HCT116 (cell line): ENCODE measurements around the gene SDK1. TPM values are rescaled to one million over a fixed set of nuclear protein-coding genes. Genes with fewer than 3 reads are reported as not detected.

ENCODE experiments used
- ATAC-seq: fragments of 200-7000 bp; cut with Tn5 transposase; 2 replicates; pipeline ENCODE4 v1.9.1; 2020; ENCODE audit warnings: mild to moderate bottlenecking, moderate library complexity
- BruUV-seq: library from RNA; stranded (reverse); fragments of 400-500 nt; replicated peaks from 2 replicates; lab custom pipeline; 2021; lab: Mats Ljungman, UMichigan
- CTCF ChIA-PET: fragments of 300-600 bp; sonication (Branson Sonifier 250); formaldehyde crosslinking; loops from one replicate; lab custom pipeline; 2021; ENCODE audit warnings: antibody characterized with exemption; lab: Charles Lee
- POLR2A ChIA-PET: fragments of 300-600, 350-600 bp; sonication (Branson Sonifier 250); formaldehyde crosslinking; loops from one replicate; lab custom pipeline; 2021; ENCODE audit warnings: antibody characterized with exemption; lab: Charles Lee
- RAD21 ChIA-PET, 2 experiments: fragments of 300-600 bp; sonication (Branson Sonifier 250); formaldehyde crosslinking; loops; one replicate each; lab custom pipeline; 2023; ENCODE audit warnings: low total read pairs in 2 of 2; ENCODE audit not compliant: uncharacterized antibody in 2 of 2, unreplicated experiment in 2 of 2, low non-redundant PET in 1 of 2; lab: Charles Lee
- DNase-seq: peaks from one replicate; pipeline ENCODE4 v3.0.0-alpha.2; 2010; ENCODE audit warnings: low read depth, low spot score
- H2AFZ ChIP-seq: fragments of 200-600 bp; shearing (Covaris generic), sonication (generic); 2 replicates; pipeline ENCODE4 v1.6.1; 2017; ENCODE audit warnings: low read depth, mixed run types, mixed read lengths, antibody characterized with exemption, low read length; ENCODE audit not compliant: poor library complexity, severe bottlenecking
- H3K27ac ChIP-seq: 2 replicates; pipeline ENCODE4 v1.5.1; 2012; ENCODE audit warnings: low read depth, low read length
- H3K27me3 ChIP-seq: fragments of 200-600 bp; sonication (generic); 2 replicates; pipeline ENCODE4 v1.6.1; 2016; ENCODE audit warnings: mixed run types, low read length, mixed read lengths; ENCODE audit not compliant: insufficient read depth
- H3K36me3 ChIP-seq, 2 experiments: fragments of 200-500 bp in 1 of 2; fragments of 200-600 bp in 1 of 2; sonication (Bioruptor generic) in 1 of 2; sonication (generic) in 1 of 2; 2 replicates each; pipeline versions ENCODE4 v1.5.1 to v1.6.1; 2014 to 2016; ENCODE audit warnings: low read length in 2 of 2, inconsistent platforms in 1 of 2, mixed read lengths in 1 of 2, mixed run types in 1 of 2; ENCODE audit not compliant: insufficient read depth in 2 of 2, control insufficient read depth in 1 of 2
- H3K4me1 ChIP-seq, 2 experiments: fragments of 200-600 bp in 1 of 2; sonication (generic) in 1 of 2; 2 replicates each; pipeline versions ENCODE4 v1.5.1 to v1.6.1; 2012 to 2017; ENCODE audit warnings: low read length in 2 of 2, inconsistent platforms in 1 of 2, mild to moderate bottlenecking in 1 of 2, mixed read lengths in 1 of 2, mixed run types in 1 of 2, moderate library complexity in 1 of 2; ENCODE audit not compliant: insufficient read depth in 2 of 2, control insufficient read depth in 1 of 2
- H3K4me2 ChIP-seq: fragments of 200-600 bp; sonication (generic); 2 replicates; pipeline ENCODE4 v1.6.1; 2017; ENCODE audit warnings: mixed run types, low read length, mixed read lengths
- H3K4me3 ChIP-seq, 2 experiments: fragments of 200-600 bp in 1 of 2; sonication (generic) in 1 of 2; replicated peaks in 1 of 2; 2 replicates each; pipeline ENCODE4 v1.5.1; 2011 to 2016; ENCODE audit warnings: low read length in 2 of 2, control low read depth in 1 of 2, low read depth in 1 of 2, mild to moderate bottlenecking in 1 of 2, mixed read lengths in 1 of 2, mixed run types in 1 of 2
- H3K79me2 ChIP-seq: fragments of 200-600 bp; sonication (generic); 2 replicates; pipeline ENCODE4 v1.6.1; 2017; ENCODE audit warnings: mild to moderate bottlenecking, mixed run types, low read length, moderate library complexity, mixed read lengths; ENCODE audit not compliant: insufficient read depth
- H3K9ac ChIP-seq: fragments of 200-600 bp; sonication (generic); 2 replicates; pipeline ENCODE4 v1.6.1; 2016; ENCODE audit warnings: low read length, mixed read lengths
- H3K9me2 ChIP-seq: fragments of 200-600 bp; sonication (generic), shearing (Covaris generic); 2 replicates; pipeline ENCODE4 v1.6.1; 2017; ENCODE audit warnings: mixed run types, mild to moderate bottlenecking, moderate library complexity; ENCODE audit not compliant: insufficient read depth
- H3K9me3 ChIP-seq, 2 experiments: fragments of 200-500 bp in 1 of 2; fragments of 200-600 bp in 1 of 2; sonication (Bioruptor generic) in 1 of 2; sonication (generic) in 1 of 2; 2 replicates each; pipeline ENCODE4 v1.6.1; 2014 to 2017; ENCODE audit warnings: low read length in 2 of 2, mixed read lengths in 2 of 2, inconsistent platforms in 1 of 2, low read depth in 1 of 2, mild to moderate bottlenecking in 1 of 2, mixed run types in 1 of 2, moderate library complexity in 1 of 2; ENCODE audit not compliant: control insufficient read depth in 1 of 2, insufficient read depth in 1 of 2
- H4K20me1 ChIP-seq: fragments of 200-600 bp; sonication (generic), shearing (Covaris generic); 2 replicates; pipeline ENCODE4 v1.6.1; 2017; ENCODE audit warnings: mixed run types, mild to moderate bottlenecking, moderate library complexity; ENCODE audit not compliant: insufficient read depth
- EGR1 ChIP-seq: IDR thresholded peaks from 2 replicates; pipeline ENCODE4 v1.6.1; 2012; ENCODE audit warnings: low read depth
- ELF1 ChIP-seq: IDR thresholded peaks from 2 replicates; pipeline ENCODE4 v1.6.1; 2012; ENCODE audit warnings: low read depth, borderline replicate concordance
- EZH2 ChIP-seq: fragments of 200-600 bp; sonication (generic); IDR thresholded peaks from 2 replicates; pipeline ENCODE4 v1.6.1; 2017; ENCODE audit warnings: antibody characterized with exemption, mixed run types
- POLR2AphosphoS5 ChIP-seq: IDR thresholded peaks from 2 replicates; pipeline ENCODE4 v1.6.1; 2011; ENCODE audit warnings: mild to moderate bottlenecking, low read depth, low read length, moderate library complexity
- SIN3A ChIP-seq: IDR thresholded peaks from 2 replicates; pipeline ENCODE4 v1.6.1; 2012; ENCODE audit warnings: low read depth
- TCF7L2 ChIP-seq: IDR thresholded peaks from 2 replicates; pipeline ENCODE4 v1.7.0; 2011; ENCODE audit warnings: borderline replicate concordance, inconsistent platforms; ENCODE audit not compliant: insufficient read depth, insufficient read length; ENCODE audit errors: extremely low read depth
- intact Hi-C: fragments of 100-400 bp; cut with micrococcal nuclease; formaldehyde crosslinking; loops from 2 replicates; pipeline ENCODE4 v1.10.0; 2022
- total RNA-seq: library from RNA; stranded (reverse); gene quantifications from one replicate; pipeline ENCODE4 v1.2.1, GENCODE V29; 2021; ENCODE audit not compliant: unreplicated experiment

Gene SDK1
- total RNA-seq, 1 experiment from 2014 or later = 0.05 TPM

DNA sequence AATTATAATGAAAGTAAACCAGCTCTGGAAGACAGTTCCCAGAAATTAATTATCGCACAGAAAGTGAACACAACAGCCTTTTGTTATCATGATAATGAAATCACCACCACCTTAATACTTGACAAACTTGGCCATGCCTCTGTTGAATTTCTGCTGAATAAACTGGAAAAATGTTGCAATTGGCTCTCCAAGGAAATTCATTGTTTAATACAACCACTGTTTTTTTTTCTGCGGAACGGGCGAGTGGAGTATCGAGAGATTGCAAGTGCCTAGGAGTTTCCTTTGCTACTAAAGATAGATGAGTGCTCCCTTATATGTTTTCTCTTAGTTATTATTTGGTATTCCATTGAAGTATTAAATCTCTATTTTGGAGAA is 657.0 kb downstream of the SDK1 start:
- Histone ChIP-seq H3K27me3 (peaks cover 18% of the 10 kb centered on the region), H3K4me2 (no peak overlapping the region), H3K9me3 (no peaks in the 10 kb centered on the region), H3K36me3 (no peaks in the 10 kb centered on the region), H3K79me2 (no peaks in the 10 kb centered on the region), H3K4me3 (no peak overlapping the region), H3K9me2 (no peaks in the 10 kb centered on the region), H3K4me1 (no peaks in the 10 kb centered on the region; a peak in 1 of 4 replicates), H3K27ac (no peak overlapping the region), H2AFZ (no peak overlapping the region), H3K9ac (no peak overlapping the region), H4K20me1 (no peaks in the 10 kb centered on the region)
- RAD21 ChIA-PET = no interaction called here
- no peak for TF ChIP-seq ELF1
- TF ChIP-seq TCF7L2 = no peak
- TF ChIP-seq SIN3A = no peak
- no peak for TF ChIP-seq EGR1
- no peak for DNase-seq
- CTCF ChIA-PET = no interaction called here
- intact Hi-C loops = no loop called here
- no TSS peak for BruUV-seq
- no peak for ATAC-seq
- POLR2A ChIA-PET = no interaction called here

DNA sequence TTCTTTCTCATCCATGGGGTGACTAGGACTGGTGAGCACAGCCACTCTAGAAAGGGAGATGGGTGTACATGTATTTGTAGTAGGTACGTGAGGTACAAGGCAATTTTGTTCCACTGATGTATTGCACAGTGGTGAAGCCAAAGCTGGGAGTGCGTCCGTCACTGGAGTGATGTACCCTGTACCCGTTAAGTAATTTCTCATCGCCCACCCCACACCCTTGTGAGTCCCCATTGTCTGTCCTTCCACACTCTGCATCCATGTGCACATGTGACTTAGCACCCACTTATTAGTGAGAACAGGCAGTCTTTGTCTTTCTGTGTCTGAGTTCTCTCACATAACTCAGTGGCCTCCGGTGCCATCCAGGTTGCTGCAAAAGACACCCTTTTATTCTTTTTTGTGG is 658.3 kb downstream of the SDK1 start:
- no peaks in the 10 kb centered on the region for H3K36me3 ChIP-seq
- no peak for DNase-seq
- no peaks in the 10 kb centered on the region for H3K9me2 ChIP-seq
- intact Hi-C loops = no loop called here
- ChIA-PET POLR2A (no interaction called here), RAD21 (no interaction called here), CTCF (no interaction called here)
- no peaks in the 10 kb centered on the region for H3K9me3 ChIP-seq
- H3K27ac ChIP-seq = no peak overlapping the region
- no peaks in the 10 kb centered on the region for H3K79me2 ChIP-seq
- BruUV-seq = no TSS peak
- H2AFZ ChIP-seq = no peak overlapping the region
- H3K27me3 ChIP-seq = peaks cover 18% of the 10 kb centered on the region; the same call in 1 of the 2 replicates
- H3K9ac ChIP-seq = no peak overlapping the region
- no peak for TF ChIP-seq TCF7L2
- TF ChIP-seq EGR1 = no peak
- TF ChIP-seq EZH2 = no peak
- no peak for TF ChIP-seq POLR2AphosphoS5
- TF ChIP-seq ELF1 = no peak
- no peak for ATAC-seq
- no peaks in the 10 kb centered on the region; a peak in 1 of 4 replicates for H3K4me1 ChIP-seq
- H3K4me3 ChIP-seq = no peak overlapping the region
- H4K20me1 ChIP-seq = no peaks in the 10 kb centered on the region
- no peak overlapping the region for H3K4me2 ChIP-seq
